Measurements from ENCODE around the gene CTSD. TPM values are rescaled to one million over a fixed set of nuclear protein-coding genes. Genes with fewer than 3 reads are reported as not detected.

CTSD gene
- total and polyA plus RNA-seq, 2 experiments from 2014 or later: 67.1 to 251 TPM

DNA sequence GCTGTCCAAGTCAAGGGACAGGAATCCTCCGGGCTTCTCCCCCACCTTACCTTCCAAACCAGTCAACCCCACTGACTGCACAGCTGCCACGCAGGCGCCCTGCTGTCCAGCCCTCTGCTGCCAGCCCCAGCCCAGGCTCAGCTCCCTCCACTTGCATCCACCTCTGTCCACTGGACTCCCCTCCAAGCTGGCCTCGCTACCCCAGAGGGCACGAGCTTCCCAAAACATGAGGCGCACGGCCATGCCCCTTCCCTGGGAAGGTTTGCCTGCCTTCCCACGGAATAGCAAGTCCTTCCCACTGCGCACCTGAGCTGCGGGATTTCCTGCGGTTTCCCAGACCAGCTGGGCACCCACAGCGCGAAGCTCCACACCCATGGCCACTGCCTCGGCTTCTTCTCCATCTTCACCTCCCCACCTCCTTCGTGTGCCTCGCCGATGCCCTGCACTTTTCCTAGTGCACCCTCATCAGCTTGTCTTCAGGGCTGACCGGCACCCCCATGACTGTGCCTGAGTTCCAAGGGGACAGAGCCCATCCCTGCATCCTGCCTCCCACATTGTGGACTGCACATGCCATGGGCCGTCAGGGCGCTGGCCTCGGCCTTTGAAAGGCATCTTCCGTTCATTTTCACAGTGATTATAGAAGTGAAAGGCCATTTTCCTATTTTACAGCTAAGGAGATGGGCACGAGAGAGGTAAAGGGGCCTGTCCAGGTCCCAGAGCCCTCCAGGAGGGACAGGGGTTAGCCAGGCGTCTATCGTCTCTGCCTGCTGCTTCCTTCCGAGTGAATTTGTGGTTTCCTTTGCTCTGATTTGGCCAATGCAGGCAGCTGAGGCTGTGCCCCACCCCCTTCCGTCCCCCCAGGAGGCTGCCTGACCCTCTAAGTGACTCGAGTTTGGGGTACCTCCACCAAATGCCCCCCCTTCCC, 29.7 kb downstream of the CTSD start:
- Histone ChIP-seq H3K4me1 (ENCODE audit: insufficient read depth) (no peaks in the 10 kb centered on the region), H3K9me2 (ENCODE audit: insufficient read depth) (no peaks in the 10 kb centered on the region; the same call in 1 of the 2 replicates), H4K20me1 (replicated peaks; ENCODE audit: insufficient read depth) (no peaks in the 10 kb centered on the region), H3K4me2 (no peak overlapping the region), H3F3A (replicated peaks; ENCODE audit: low read depth) (peaks cover 8% of the 10 kb centered on the region; the same call in 1 of the 2 replicates), H3K27me3 (ENCODE audit: insufficient read depth) (no peaks in the 10 kb centered on the region; the same call in 1 of the 2 replicates), H3K36me3 (ENCODE audit: insufficient read depth) (no peaks in the 10 kb centered on the region), H3K79me2 (replicated peaks; ENCODE audit: insufficient read depth) (no peaks in the 10 kb centered on the region), H3K4me3 (no peak overlapping the region), H2AFZ (no peak overlapping the region), H3K27ac (ENCODE audit: low read depth) (no peak overlapping the region)
- Mint-ChIP-seq H3K27me3 (ENCODE audit: insufficient read depth, low read depth, poor library complexity) (peaks cover 16% of the 10 kb centered on the region), H3K36me3 (ENCODE audit: low read depth) (no peaks in the 10 kb centered on the region), H3K4me3 (no peak overlapping the region), H3K4me1 (no peaks in the 10 kb centered on the region; the same call in 2 of the 3 replicates), H3K27ac (no peak overlapping the region), H3K9me3 (peaks cover 10% of the 10 kb centered on the region)
- ATAC-seq (peak; percentile 24; the same call in 1 of the 3 replicates), DNase-seq (ENCODE audit: low spot score) (no peak)
- TF ChIP-seq EZH2 (IDR thresholded peaks at IDR 0.05; ENCODE audit: low read depth, unreplicated experiment) (no peak), POLR2AphosphoS5 (IDR thresholded peaks at IDR 0.05; ENCODE audit: low read depth) (no peak), ZNF331 (CRISPR knock-in tag; IDR thresholded peaks at IDR 0.05; ENCODE audit: low read depth) (no peak), NANOG (IDR thresholded peaks at IDR 0.05; ENCODE audit: borderline replicate concordance) (no peak), CREB1 (CRISPR knock-in tag; IDR thresholded peaks at IDR 0.05; ENCODE audit: low read depth) (no peak), ZNF114 (CRISPR knock-in tag; IDR thresholded peaks at IDR 0.05) (no peak), EZH2phosphoT487 (IDR thresholded peaks at IDR 0.05; ENCODE audit: unreplicated experiment) (no peak), JUNB (IDR thresholded peaks at IDR 0.05; ENCODE audit: unreplicated experiment) (no peak), STAT1 (IDR thresholded peaks at IDR 0.05; ENCODE audit: unreplicated experiment) (no peak)
- TF ChIP-seq, protein P1, sequence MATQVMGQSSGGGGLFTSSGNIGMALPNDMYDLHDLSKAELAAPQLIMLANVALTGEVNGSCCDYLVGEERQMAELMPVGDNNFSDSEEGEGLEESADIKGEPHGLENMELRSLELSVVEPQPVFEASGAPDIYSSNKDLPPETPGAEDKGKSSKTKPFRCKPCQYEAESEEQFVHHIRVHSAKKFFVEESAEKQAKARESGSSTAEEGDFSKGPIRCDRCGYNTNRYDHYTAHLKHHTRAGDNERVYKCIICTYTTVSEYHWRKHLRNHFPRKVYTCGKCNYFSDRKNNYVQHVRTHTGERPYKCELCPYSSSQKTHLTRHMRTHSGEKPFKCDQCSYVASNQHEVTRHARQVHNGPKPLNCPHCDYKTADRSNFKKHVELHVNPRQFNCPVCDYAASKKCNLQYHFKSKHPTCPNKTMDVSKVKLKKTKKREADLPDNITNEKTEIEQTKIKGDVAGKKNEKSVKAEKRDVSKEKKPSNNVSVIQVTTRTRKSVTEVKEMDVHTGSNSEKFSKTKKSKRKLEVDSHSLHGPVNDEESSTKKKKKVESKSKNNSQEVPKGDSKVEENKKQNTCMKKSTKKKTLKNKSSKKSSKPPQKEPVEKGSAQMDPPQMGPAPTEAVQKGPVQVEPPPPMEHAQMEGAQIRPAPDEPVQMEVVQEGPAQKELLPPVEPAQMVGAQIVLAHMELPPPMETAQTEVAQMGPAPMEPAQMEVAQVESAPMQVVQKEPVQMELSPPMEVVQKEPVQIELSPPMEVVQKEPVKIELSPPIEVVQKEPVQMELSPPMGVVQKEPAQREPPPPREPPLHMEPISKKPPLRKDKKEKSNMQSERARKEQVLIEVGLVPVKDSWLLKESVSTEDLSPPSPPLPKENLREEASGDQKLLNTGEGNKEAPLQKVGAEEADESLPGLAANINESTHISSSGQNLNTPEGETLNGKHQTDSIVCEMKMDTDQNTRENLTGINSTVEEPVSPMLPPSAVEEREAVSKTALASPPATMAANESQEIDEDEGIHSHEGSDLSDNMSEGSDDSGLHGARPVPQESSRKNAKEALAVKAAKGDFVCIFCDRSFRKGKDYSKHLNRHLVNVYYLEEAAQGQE (IDR thresholded peaks at IDR 0.05; ENCODE audit: unreplicated experiment): no peak
- TF ChIP-seq, protein P2, sequence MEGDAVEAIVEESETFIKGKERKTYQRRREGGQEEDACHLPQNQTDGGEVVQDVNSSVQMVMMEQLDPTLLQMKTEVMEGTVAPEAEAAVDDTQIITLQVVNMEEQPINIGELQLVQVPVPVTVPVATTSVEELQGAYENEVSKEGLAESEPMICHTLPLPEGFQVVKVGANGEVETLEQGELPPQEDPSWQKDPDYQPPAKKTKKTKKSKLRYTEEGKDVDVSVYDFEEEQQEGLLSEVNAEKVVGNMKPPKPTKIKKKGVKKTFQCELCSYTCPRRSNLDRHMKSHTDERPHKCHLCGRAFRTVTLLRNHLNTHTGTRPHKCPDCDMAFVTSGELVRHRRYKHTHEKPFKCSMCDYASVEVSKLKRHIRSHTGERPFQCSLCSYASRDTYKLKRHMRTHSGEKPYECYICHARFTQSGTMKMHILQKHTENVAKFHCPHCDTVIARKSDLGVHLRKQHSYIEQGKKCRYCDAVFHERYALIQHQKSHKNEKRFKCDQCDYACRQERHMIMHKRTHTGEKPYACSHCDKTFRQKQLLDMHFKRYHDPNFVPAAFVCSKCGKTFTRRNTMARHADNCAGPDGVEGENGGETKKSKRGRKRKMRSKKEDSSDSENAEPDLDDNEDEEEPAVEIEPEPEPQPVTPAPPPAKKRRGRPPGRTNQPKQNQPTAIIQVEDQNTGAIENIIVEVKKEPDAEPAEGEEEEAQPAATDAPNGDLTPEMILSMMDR (conservative IDR thresholded peaks at IDR 0.05; ENCODE audit: low read depth in 2 of 2): no peak
- TF ChIP-seq, protein P3, sequence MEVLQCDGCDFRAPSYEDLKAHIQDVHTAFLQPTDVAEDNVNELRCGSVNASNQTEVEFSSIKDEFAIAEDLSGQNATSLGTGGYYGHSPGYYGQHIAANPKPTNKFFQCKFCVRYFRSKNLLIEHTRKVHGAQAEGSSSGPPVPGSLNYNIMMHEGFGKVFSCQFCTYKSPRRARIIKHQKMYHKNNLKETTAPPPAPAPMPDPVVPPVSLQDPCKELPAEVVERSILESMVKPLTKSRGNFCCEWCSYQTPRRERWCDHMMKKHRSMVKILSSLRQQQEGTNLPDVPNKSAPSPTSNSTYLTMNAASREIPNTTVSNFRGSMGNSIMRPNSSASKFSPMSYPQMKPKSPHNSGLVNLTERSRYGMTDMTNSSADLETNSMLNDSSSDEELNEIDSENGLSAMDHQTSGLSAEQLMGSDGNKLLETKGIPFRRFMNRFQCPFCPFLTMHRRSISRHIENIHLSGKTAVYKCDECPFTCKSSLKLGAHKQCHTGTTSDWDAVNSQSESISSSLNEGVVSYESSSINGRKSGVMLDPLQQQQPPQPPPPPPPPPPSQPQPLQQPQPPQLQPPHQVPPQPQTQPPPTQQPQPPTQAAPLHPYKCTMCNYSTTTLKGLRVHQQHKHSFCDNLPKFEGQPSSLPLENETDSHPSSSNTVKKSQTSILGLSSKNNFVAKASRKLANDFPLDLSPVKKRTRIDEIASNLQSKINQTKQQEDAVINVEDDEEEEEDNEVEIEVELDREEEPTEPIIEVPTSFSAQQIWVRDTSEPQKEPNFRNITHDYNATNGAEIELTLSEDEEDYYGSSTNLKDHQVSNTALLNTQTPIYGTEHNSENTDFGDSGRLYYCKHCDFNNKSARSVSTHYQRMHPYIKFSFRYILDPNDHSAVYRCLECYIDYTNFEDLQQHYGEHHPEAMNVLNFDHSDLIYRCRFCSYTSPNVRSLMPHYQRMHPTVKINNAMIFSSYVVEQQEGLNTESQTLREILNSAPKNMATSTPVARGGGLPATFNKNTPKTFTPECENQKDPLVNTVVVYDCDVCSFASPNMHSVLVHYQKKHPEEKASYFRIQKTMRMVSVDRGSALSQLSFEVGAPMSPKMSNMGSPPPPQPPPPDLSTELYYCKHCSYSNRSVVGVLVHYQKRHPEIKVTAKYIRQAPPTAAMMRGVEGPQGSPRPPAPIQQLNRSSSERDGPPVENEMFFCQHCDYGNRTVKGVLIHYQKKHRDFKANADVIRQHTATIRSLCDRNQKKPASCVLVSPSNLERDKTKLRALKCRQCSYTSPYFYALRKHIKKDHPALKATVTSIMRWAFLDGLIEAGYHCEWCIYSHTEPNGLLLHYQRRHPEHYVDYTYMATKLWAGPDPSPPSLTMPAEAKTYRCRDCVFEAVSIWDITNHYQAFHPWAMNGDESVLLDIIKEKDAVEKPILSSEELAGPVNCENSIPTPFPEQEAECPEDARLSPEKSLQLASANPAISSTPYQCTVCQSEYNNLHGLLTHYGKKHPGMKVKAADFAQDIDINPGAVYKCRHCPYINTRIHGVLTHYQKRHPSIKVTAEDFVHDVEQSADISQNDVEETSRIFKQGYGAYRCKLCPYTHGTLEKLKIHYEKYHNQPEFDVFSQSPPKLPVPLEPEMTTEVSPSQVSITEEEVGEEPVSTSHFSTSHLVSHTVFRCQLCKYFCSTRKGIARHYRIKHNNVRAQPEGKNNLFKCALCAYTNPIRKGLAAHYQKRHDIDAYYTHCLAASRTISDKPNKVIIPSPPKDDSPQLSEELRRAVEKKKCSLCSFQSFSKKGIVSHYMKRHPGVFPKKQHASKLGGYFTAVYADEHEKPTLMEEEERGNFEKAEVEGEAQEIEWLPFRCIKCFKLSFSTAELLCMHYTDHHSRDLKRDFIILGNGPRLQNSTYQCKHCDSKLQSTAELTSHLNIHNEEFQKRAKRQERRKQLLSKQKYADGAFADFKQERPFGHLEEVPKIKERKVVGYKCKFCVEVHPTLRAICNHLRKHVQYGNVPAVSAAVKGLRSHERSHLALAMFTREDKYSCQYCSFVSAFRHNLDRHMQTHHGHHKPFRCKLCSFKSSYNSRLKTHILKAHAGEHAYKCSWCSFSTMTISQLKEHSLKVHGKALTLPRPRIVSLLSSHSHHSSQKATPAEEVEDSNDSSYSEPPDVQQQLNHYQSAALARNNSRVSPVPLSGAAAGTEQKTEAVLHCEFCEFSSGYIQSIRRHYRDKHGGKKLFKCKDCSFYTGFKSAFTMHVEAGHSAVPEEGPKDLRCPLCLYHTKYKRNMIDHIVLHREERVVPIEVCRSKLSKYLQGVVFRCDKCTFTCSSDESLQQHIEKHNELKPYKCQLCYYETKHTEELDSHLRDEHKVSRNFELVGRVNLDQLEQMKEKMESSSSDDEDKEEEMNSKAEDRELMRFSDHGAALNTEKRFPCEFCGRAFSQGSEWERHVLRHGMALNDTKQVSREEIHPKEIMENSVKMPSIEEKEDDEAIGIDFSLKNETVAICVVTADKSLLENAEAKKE (CRISPR knock-in tag; IDR thresholded peaks at IDR 0.05): no peak
- TF ChIP-seq, protein P4, sequence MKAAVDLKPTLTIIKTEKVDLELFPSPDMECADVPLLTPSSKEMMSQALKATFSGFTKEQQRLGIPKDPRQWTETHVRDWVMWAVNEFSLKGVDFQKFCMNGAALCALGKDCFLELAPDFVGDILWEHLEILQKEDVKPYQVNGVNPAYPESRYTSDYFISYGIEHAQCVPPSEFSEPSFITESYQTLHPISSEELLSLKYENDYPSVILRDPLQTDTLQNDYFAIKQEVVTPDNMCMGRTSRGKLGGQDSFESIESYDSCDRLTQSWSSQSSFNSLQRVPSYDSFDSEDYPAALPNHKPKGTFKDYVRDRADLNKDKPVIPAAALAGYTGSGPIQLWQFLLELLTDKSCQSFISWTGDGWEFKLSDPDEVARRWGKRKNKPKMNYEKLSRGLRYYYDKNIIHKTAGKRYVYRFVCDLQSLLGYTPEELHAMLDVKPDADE (IDR thresholded peaks at IDR 0.05): no peak

All from GM23338 (cell line).